Activated T-cell treated with anti-CD3 and anti-CD28 coated beads for 24 hours (primary cell): ENCODE results near the gene EYS.
"Not testable (repeated sequence)": the region's sequence is repeated elsewhere in the genome, so short reads cannot be mapped to it uniquely, and the experiment has no call there.

Source experiments
- DNase-seq: peaks from one replicate; pipeline ENCODE4 v3.0.0-alpha.2; 2020; ENCODE audit warnings: low read depth

Gene EYS

DNA sequence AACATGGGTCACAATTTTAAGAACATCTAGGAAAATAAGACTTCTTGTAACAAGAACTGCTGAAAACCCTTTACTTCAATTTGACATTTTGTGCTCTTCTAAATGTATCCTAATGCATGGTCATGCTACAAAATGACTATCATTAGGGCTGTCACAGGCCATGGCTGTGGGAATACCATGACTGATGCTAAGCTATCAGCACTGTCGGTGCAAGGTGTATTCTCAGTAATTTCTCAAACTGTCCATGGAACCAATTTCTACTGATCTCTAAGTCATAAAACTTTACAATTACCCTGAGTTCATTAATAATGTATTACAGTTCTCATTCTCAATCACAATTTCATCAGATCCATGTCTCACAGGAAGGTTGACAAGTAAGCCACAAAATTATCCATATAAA, 625.3 kb downstream of the EYS start:
- DNase-seq: no peak

DNA sequence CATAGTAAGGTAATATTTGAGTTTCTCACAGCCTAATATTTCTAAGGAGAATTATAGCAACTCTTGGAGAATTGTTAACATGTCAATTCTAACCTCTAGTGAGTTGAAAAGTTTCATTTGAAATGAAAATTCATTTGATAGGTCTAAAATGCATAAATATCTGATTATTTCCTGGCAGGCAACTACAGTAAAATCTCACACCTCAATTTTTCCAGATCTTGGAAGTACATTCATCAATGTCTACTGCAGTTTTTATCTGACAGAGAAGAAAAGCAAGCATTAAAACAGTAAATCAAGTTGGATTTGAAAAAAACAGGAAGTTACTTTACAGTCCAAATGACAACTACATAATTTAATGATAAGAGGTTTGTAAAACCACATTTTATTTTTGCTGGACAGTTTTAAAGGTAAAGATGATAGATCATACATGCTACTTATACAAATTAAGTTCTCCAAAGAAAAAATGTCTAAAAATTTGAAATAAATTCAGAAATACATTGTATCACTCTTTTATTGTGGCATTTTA, 631.3 kb downstream of the EYS start:
- DNase-seq: no peak

DNA sequence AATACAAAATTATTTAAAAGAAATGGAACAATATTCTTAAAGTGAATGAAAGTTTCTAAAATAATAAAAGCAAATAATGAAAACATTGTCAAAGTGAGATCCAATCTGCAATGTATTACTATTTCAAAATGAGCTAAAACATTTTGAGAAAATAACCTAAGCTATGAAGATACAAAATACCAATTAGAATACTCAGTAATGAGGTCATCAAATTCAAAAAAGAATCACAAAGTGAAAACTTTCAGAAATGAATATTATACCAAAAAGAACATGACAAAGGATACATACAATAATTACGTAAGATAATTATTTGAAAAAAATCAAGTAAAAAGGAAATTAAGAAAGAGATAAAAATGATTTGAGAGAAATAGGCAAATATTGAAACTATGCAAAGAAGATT, 634.5 kb downstream of the EYS start:
- no peak for DNase-seq

DNA sequence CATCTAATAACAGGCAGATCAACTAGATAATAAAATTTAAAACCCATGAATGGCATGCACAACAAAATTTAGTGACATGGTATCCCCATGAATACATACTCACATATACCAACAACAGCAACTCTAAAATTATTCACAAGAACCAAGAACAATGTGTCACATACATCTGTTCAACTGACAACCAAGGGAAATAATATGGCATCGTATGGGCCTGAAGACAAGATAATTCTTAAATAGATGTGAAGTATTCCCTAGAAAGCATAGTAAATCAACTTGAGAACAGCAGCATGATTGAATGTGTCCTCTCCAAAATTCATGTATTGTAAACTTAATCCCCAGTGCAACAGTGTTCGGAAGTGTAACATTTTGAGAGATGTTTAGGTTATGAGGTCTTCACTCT, 635.5 kb downstream of the EYS start:
- DNase-seq: no peak

DNA sequence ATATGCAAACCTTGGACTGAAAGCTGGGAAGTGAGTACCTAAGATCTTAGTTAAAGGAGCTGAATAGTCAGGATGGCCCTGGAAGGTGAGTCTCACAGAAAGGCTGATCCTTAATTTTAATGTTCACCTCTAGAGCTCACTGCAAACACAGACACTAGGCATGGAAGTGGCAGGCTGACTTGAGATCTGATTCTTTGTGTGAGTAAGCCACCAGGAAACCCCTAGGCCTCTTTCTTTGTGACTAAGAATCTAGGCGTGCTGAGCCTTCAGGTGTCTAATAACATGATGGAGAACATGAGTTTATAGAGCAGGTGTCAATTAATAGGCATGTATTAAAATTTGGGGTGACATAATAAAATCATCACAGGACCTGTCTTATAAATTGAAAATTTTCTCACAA, 642.2 kb downstream of the EYS start:
- no peak for DNase-seq

DNA sequence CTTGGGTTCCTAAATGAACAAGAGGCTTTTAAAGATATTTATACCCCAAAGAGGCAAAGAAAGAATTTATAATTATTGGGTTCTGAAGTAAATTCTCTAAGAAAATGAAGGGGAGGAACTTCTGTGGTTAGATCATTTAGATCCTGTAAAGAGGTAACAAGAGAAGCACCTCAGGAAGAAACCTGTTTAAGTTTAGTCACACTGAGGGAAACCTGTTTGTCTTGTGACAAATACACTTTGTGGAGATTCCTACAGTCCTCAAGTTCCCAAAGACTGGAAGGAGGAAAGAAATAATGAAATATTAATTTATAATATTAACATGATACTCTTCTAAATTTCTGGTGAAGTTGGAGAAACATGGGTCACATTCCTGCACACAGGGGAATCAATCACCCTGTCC, 647.5 kb downstream of the EYS start:
- no peak for DNase-seq

DNA sequence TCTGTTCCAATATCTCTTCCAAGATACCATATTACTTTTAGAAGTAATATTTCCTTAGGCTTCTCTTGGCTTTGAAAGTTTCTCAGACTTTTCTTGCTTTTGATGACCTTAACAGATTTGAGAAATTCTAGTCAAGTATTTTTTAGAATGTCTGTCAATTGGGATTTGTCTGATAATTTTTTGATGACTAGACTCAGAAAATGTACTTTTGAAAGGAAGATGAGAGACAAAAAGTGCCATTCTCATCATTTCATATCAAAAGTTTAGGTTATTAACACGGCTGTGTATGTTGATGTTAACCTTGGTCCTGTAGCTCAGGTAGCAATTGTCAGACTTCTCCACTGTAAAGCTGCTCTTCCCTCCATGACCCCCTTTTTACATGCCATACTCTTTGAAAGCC, 651.5 kb downstream of the EYS start:
- DNase-seq: no peak

DNA sequence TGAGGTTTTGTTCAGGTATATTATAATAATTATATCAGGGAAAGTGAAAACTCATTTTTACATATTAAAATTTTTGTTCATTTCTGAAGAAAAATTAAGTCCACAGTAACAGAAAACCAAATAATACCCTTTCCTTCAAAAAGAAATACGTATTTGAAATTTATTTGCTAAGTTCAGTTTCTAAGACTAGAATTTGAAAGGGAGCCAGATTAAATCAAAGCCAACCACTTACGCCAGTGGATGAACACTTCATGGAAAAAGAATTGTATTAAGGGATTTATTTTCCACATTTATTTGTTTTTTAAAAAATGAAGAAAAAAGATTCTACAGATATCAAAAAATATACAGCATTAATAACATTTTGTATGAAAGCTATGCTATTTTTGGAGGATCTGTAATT, 654.4 kb downstream of the EYS start:
- DNase-seq: no peak

DNA sequence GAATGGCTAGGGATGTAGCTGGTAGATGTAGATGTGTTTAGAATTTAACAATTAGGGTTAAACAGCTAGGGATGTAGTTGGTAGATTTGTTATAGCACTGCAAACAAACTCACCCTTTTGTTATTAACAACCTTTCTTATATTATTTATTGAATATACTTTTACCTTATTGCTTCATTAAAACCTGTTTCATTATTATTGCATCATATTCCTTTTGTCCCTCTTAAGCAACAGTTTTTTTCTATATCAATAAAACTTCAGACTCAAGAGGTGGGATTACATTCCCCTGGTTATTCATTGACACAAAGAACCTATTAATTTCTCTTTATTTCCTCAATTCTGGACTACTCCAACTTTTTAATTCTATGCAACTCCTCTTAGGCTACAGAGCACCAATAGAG, 661.2 kb downstream of the EYS start:
- DNase-seq: no peak

DNA sequence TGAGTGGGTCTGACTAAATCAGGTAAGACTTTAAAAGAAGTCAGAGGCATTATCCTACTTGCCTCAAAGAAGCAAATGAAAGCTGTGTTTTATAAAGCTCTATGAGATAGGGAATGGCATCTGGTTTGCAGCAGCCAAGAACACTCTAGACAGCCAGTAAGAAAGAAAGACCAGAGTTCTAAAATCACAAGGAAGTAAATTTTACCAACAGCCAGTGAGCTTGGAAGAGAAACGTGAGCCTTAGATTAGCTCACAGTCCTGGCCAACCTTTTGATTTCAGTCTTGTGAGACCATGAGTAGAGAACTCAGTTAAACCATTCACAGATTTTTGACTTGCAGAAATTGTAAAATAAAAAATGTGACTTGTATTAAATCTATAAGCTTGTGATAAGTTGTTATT, 693.0 kb downstream of the EYS start:
- DNase-seq: no peak

DNA sequence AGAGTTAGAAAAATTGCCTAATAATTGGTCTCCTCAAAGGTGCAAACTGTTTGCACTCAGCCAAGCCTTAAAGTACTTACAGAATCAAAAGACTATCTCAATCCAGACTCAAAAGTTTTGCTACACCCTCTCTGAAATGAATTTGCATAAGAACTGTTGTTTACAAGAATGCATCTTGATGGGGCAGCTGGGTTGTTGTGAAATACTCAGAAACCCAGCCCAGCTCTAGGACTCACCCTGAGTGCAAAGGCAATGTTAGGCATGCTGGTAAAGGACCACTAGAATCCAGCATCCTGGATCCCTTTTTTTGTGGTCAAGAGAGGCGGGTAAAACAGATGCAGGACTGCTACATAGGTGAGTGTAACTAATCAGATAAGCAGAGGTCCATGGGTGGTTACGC, 700.2 kb downstream of the EYS start:
- no peak for DNase-seq

DNA sequence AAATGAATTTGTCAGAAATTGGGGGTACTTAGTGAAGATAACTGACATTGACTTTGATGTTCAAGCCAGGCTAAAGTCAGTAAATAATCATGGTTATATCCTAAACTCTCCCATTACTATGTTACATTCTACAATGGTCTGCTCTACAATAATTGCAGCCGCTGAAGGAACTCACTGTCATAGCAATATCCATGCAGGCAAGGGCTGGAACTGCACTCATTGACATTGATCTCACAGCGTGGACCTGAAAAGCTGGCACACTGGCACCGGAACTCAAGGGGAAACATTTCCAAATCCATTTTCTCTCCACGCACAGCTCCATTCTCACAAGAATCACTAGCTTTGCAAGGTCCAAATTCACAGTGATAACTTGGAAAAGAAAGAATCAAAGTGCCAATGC, 702.7 kb downstream of the EYS start:
- DNase-seq: no peak

DNA sequence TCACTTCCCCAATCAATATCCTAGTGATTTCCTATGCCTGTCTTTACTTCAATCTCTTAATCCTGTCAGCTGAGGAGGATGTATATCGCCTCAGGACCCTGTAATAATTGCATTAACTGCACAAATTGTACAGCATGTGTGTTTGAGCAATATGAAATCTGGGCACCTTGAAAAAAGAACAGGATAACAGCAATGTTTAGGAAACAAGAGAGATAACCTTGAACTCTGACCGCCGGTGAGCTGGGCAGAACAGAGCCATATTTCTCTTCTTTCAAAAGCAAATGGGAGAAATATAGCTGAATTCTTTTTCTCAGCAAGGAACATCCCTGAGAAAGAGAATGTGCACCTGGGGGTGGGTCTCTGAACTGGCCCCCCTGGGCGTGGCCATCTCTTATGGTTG, 704.1 kb downstream of the EYS start:
- DNase-seq: not testable (repeated sequence)

DNA sequence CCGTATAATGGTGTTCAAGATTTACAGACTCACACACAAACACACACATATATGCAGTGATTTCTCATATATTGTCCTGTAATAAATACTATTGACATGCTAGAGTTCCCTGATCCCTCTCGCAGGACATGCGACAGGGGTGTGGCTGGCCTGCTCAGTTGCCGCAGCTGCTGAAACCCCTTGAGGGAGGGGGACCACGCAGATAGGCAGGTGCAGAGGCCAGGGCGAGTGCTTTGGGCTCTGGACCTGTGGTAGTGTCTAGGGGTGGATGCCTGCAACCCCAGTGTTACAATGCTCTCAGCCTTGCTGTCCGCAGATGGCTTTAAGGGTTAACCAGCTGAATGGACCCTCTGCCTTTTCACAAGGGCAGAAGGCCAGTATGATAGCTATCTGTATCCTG, 706.2 kb downstream of the EYS start:
- no peak for DNase-seq

DNA sequence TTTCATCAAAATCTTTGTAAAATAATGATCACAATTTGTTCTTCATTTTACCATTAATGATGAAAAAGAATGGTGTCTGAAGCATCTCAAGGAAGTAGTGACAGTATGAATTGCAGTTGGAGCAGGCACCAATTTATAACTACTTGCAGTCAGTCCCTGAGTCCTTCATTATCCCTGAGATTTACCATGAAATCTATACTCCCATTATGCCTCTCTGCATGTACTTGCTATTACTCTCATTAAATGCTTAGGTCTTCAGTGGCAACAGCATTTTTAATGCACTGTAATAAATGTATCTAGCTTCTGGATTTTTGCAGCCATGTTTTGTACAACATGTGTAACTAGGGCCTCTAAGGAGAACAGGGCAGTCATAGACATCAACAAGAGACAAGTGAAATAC, 708.8 kb downstream of the EYS start:
- no peak for DNase-seq

DNA sequence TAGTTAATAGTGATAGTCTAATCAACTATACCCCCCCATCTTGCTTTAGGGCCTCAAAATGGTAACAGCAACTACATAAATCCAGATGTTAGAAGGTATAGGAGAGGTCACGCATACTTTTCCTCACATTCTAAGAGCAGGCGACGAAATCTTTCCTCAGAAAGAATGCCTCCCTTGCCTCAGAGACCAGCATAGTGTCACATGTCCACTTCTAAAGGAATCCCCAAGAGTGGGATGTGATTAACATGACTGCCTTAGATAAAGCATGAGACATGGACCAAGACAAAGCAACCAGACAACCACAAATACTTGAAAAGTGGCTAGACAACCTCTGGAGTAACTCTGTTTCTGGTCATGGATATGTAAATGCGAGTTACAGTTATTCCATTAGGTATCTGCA, 710.7 kb downstream of the EYS start:
- DNase-seq: no peak

DNA sequence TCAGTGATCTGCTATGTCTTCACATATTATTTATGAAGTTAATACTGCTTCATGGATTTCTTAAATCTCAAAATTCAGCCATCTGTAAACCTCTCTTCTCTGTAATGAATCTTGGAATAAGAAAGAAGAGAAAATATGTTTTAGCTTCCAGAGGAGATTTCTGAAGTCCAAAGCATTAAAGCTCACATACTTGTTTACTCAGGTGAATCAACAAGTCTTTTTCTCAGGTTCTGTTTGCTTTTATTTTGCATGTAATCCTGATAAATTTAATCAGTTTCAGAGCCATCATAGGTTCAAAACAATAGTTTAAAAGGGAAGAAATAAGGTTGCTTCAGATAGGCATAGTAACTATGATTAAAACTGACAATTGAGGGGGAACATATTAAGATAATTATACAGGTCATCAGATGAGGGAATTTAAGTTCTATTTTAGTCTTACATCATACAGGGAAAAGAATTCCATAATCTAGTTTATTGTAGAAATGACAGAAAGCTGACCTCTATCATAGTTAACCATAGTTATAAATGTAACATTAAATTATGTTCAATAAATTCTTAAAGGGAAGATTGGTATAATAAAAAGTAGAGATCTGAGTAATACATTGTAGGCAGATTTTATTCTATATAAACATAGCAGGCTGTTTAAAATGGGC, 716.2 kb downstream of the EYS start:
- DNase-seq: no peak

DNA sequence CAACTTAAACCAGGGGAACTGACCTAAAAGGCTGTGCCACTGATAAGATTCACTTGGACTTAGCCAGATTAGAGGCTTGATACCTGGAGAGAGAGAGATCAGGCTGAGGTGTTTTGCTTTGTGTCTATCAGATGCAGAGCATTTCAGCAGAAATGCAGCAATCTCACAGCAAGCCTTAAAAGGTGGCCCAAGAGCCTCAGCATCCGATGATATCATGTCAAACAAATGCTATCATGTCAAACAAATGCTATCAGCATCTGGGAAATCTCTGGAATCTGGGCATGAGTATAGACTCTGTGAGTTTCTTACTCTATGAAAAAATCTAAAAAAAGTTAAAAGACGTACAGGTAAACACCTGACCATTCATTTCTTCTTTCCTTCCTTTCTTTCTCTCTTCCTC, 718.9 kb downstream of the EYS start:
- DNase-seq: no peak

DNA sequence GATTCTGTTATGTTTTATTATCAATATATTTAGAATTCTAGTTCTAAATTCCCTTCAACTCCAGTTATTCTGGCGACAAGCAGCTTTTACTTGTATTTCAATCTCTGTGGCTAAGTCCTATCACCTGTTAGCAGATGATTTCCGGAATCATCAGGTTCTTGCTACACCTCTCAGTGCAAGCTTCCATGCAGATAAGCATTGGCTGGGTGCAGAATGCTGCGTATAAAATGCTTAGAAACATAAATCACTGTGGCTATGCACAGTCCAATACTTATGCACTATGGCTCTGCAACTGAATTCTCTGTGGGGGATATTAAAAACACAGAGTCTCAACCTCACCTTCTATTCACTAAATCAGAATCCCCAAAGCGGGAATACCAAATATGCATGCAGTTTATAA, 720.0 kb downstream of the EYS start:
- no peak for DNase-seq

DNA sequence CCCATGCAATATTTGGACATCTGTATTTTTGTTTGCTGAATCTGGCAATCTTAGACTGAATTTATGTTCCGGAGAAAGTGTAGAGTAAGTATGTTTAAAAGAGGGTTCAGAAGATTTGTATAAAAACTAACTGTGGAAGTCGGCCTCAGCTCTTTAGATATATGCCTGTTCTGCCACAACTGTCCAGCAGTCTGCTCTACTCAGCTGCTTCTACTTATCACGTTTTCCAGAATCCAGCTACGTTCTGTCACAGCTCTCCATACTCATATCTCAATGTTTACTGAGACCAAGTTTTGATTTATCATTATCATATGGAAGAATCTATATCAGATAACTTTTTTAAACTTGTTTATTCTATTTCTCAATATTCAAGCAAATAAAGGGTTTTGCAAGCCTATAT, 721.3 kb downstream of the EYS start:
- no peak for DNase-seq

DNA sequence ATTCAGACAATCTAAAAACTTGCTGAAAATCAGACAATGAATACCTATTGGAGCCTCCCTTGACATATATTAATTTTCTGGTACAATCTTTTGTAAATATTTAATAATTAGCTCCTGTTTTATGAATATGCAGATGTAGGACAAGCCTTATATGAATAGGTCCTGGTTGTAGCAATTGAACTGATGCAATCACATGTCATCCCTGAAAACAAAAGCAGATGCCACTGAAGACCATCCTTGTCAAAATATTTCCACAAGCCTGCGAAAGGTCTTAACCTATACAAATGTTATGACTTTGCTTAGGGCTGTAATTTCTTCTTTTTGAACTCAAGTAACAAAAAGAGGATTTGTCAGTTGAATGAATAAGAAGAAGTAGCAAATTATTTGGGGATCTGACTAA, 722.1 kb downstream of the EYS start:
- DNase-seq: no peak

DNA sequence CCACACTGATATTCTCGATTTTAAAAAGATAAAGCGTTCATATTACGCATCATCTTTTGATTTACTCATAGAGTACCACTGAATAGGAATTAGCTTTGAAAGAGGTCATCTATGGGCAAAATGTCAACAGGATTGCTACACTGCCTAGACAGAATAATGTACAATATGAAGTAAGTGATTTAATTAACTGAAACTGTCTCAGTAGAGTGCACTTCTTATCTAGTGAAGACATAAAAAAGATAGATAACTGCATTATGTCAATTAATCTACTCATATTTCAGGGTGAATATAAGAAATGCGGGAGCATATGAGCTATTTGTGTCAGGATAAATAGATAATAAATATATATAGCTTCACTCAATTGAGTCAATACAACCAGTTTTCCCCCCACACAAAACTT, 723.9 kb downstream of the EYS start:
- DNase-seq: no peak

DNA sequence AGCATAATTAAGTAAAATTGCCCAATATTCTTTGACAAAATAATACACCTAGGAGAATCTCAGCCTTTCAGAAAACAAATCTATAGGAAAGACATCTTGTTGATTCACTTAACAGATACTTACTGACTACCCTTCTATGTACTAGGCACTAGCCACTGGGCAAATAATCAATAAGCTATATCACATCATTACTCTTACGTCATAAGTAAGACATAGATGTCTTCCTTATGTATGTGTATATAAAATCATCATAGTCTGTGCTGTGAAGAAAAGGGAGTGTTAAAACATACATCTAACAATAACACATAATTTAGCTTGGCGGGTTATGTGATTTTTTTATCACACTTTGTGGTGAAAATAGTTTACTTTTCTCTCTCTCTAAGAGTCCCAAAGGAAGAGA, 733.9 kb downstream of the EYS start:
- no peak for DNase-seq

DNA sequence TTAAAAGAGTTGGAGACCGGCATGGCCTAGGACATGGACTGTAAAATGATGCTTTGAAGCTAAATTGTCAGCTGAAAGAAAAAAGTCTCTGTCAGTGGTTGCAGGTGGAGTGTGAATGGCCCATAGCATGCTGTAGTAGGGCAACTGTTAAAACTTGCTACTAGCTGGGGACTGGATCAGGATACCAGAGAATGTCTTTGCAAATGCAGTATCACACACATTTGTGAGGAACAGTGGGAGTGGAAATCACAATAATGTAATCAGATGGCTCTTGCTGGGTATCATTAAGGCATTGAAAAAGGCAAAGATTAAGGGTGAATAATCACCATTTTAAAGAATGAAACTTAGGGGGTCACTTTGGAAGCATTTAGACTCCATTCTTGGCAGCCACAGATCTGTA, 737.9 kb downstream of the EYS start:
- DNase-seq: no peak

DNA sequence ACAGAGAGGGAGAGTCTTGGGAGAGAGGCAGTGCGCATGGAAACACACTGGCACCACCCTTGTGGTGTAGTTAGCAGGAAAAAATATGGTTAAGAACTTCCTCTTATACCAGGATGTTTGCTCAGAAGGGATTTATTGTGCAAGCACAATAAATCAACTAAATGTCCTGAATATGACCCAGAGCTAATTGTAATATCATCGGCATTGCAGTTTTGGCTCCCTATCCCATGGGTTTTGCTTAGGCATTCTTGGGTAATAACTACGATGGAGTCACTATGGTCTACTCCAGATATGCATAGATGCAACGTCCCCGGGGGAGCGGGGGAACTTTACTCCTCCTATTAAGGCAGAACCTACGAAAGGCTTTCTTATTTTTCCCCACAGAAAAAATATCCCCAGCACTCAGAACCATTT, 751.6 kb downstream of the EYS start:
- DNase-seq: no peak
